HEK293 (cell line): ENCODE measurements around the gene SMURF1.

Source experiments
- CTCF ChIA-PET: fragments of 350-600 bp; formaldehyde crosslinking; extraction: SDS; loops from one replicate; lab custom pipeline; 2021; ENCODE audit warnings: antibody characterized with exemption; lab: Yijun Ruan, JAX
- POLR2A ChIA-PET: fragments of 300-600 bp; formaldehyde crosslinking; extraction: SDS; loops from one replicate; lab custom pipeline; 2020; ENCODE audit warnings: antibody characterized with exemption, inconsistent platforms; lab: Yijun Ruan, JAX
- H3K27ac ChIP-seq: fragments of 200-500 bp; sonication (Bioruptor generic); 2 replicates; pipeline ENCODE4 v1.5.1; 2014; ENCODE audit warnings: low read depth, low read length, control low read depth, inconsistent platforms; ENCODE audit errors: extremely low read depth
- H3K36me3 ChIP-seq, 2 experiments: fragments of 200-500 bp in 1 of 2; sonication (Bioruptor generic) in 1 of 2; 1 replicate in 1 of 2; 2 replicates in 1 of 2; pipeline ENCODE4 v1.5.1; 2014 to 2017; ENCODE audit warnings: inconsistent platforms in 2 of 2, low read length in 2 of 2; ENCODE audit not compliant: control insufficient read depth in 2 of 2, insufficient read depth in 1 of 2
- H3K4me1 ChIP-seq: fragments of 200-500 bp; sonication (Bioruptor generic); 2 replicates; pipeline ENCODE4 v1.5.1; 2014; ENCODE audit warnings: mild to moderate bottlenecking, low read length, inconsistent platforms; ENCODE audit not compliant: control insufficient read depth, insufficient read depth
- H3K4me3 ChIP-seq: 2 replicates; pipeline ENCODE4 v1.5.1; 2011; ENCODE audit warnings: low read depth, mild to moderate bottlenecking, control low read depth, low read length, moderate library complexity
- H3K9me3 ChIP-seq: fragments of 200-500 bp; sonication (Bioruptor generic); 2 replicates; pipeline ENCODE4 v1.5.1; 2014; ENCODE audit warnings: low read depth, low read length, inconsistent platforms; ENCODE audit not compliant: control insufficient read depth, insufficient read depth
- BCL6B ChIP-seq: fragments of 450-650 bp; formaldehyde crosslinking; IDR thresholded peaks from 2 replicates; pipeline ENCODE4 v1.5.1; 2017; ENCODE audit warnings: missing biosample characterization, missing genetic modification characterization
- EGR2 ChIP-seq: fragments of 450-650 bp; formaldehyde crosslinking; IDR thresholded peaks from 2 replicates; pipeline ENCODE4 v1.5.1; 2016; ENCODE audit warnings: low read depth, missing biosample characterization, missing genetic modification characterization
- FEZF1 ChIP-seq: fragments of 450-650 bp; formaldehyde crosslinking; IDR thresholded peaks from 2 replicates; pipeline ENCODE4 v1.5.1; 2016; ENCODE audit warnings: missing biosample characterization, missing genetic modification characterization
- GLIS1 ChIP-seq: fragments of 450-650 bp; formaldehyde crosslinking; IDR thresholded peaks from 2 replicates; pipeline ENCODE4 v1.5.1; 2016; ENCODE audit warnings: missing biosample characterization, missing genetic modification characterization
- GLIS2 ChIP-seq: fragments of 450-650 bp; formaldehyde crosslinking; IDR thresholded peaks from 2 replicates; pipeline ENCODE4 v1.5.1; 2016; ENCODE audit warnings: missing biosample characterization, missing genetic modification characterization
- KLF7 ChIP-seq: fragments of 450-650 bp; formaldehyde crosslinking; IDR thresholded peaks from 2 replicates; pipeline ENCODE4 v1.5.1; 2016; ENCODE audit warnings: missing biosample characterization, missing genetic modification characterization, borderline replicate concordance
- MYNN ChIP-seq: fragments of 450-650 bp; formaldehyde crosslinking; IDR thresholded peaks from 2 replicates; pipeline ENCODE4 v1.5.1; 2016; ENCODE audit warnings: missing biosample characterization, missing genetic modification characterization, borderline replicate concordance
- MZF1 ChIP-seq: fragments of 450-650 bp; formaldehyde crosslinking; IDR thresholded peaks from 2 replicates; pipeline ENCODE4 v1.5.1; 2017; ENCODE audit warnings: missing biosample characterization, missing genetic modification characterization, borderline replicate concordance
- PRDM1 ChIP-seq: fragments of 450-650 bp; formaldehyde crosslinking; IDR thresholded peaks from 2 replicates; pipeline ENCODE4; 2016; ENCODE audit warnings: missing biosample characterization, missing genetic modification characterization
- PRDM6 ChIP-seq: fragments of 450-650 bp; formaldehyde crosslinking; IDR thresholded peaks from 2 replicates; pipeline ENCODE4 v1.5.1; 2017; ENCODE audit warnings: missing biosample characterization, missing genetic modification characterization
- TCF7L2 ChIP-seq: IDR thresholded peaks from 2 replicates; pipeline ENCODE4 v1.6.1; 2011; ENCODE audit warnings: low read depth, mild to moderate bottlenecking, inconsistent platforms, low read length, moderate library complexity, borderline replicate concordance
- ZBTB48 ChIP-seq: fragments of 450-650 bp; formaldehyde crosslinking; IDR thresholded peaks from 2 replicates; pipeline ENCODE4 v1.5.1; 2016; ENCODE audit warnings: missing biosample characterization, missing genetic modification characterization
- ZBTB49 ChIP-seq: fragments of 450-650 bp; formaldehyde crosslinking; IDR thresholded peaks from 2 replicates; pipeline ENCODE4 v1.5.1; 2016; ENCODE audit warnings: missing biosample characterization, missing genetic modification characterization, low read depth
- ZNF174 ChIP-seq: fragments of 450-650 bp; formaldehyde crosslinking; IDR thresholded peaks from 2 replicates; pipeline ENCODE4 v1.5.0; 2017; ENCODE audit warnings: missing biosample characterization, mild to moderate bottlenecking, missing genetic modification characterization
- ZNF513 ChIP-seq: fragments of 450-650 bp; IDR thresholded peaks from 2 replicates; pipeline ENCODE4 v1.5.1; 2018; ENCODE audit warnings: missing biosample characterization, missing genetic modification characterization
- ZNF558 ChIP-seq: fragments of 450-650 bp; formaldehyde crosslinking; IDR thresholded peaks from 2 replicates; pipeline ENCODE4 v1.5.1; 2016; ENCODE audit warnings: missing biosample characterization, missing genetic modification characterization
- ZNF639 ChIP-seq: fragments of 450-650 bp; formaldehyde crosslinking; IDR thresholded peaks from 2 replicates; pipeline ENCODE4 v1.5.1; 2016; ENCODE audit warnings: missing biosample characterization, missing genetic modification characterization
- ZNF792 ChIP-seq: fragments of 450-650 bp; formaldehyde crosslinking; IDR thresholded peaks from 2 replicates; pipeline ENCODE4 v1.5.1; 2016; ENCODE audit warnings: missing biosample characterization, missing genetic modification characterization
- ZSCAN30 ChIP-seq: fragments of 450-650 bp; IDR thresholded peaks from 2 replicates; pipeline ENCODE4 v1.5.1; 2018; ENCODE audit warnings: missing biosample characterization, mild to moderate bottlenecking, missing genetic modification characterization, moderate library complexity

The SMURF1 gene

GRCh38 chr7:99083068-99083651 is 60.7 kb downstream of the SMURF1 start:
- CTCF ChIA-PET = interaction anchor here (0.6 kb wide), 2 partner anchors 43 to 327 kb away, joined by 3 to 6 read pairs; no protein-coding TSS in a partner anchor
- Histone ChIP-seq H3K27ac (no peak overlapping the region), H3K4me1 (peaks cover 7% of the 10 kb centered on the region)

GRCh38 chr7:99080679-99081078 is 63.2 kb downstream of the SMURF1 start:
- H3K36me3 ChIP-seq = no peaks in the 10 kb centered on the region
- peaks cover 7% of the 10 kb centered on the region for H3K4me1 ChIP-seq
- H3K27ac ChIP-seq = no peak overlapping the region
- no peak overlapping the region for H3K4me3 ChIP-seq
- H3K9me3 ChIP-seq = no peaks in the 10 kb centered on the region
- peak; percentile 58; the same call in 1 of the 2 replicates for TF ChIP-seq BCL6B (tag by site-specific recombination)
- TF ChIP-seq EGR2 = no peak
- TF ChIP-seq, all 188 proteins: peak for 1
- ChIA-PET POLR2A (no interaction called here), CTCF (no interaction called here)

More at GRCh38 chr7:99083068-99083651, 60.7 kb downstream of the SMURF1 start:
- POLR2A ChIA-PET = no interaction called here
- Histone ChIP-seq H3K4me3 (no peak overlapping the region), H3K9me3 (no peaks in the 10 kb centered on the region), H3K36me3 (no peaks in the 10 kb centered on the region)
- TF ChIP-seq MYNN (tag by site-specific recombination) (no peak), FEZF1 (tag by site-specific recombination) (peak; percentile 5; the same call in 1 of the 2 replicates), GLIS1 (no peak), ZNF513 (tag by site-specific recombination) (no peak), ZNF174 (tag by site-specific recombination) (no peak), ZNF558 (no peak), PRDM1 (tag by site-specific recombination) (no peak), ZNF639 (tag by site-specific recombination) (no peak), GLIS2 (tag by site-specific recombination) (no peak), ZNF792 (tag by site-specific recombination) (no peak), ZBTB49 (tag by site-specific recombination) (no peak), ZBTB48 (tag by site-specific recombination) (no peak), PRDM6 (tag by site-specific recombination) (peak; percentile 50), KLF7 (tag by site-specific recombination) (no peak), TCF7L2 (no peak), MZF1 (tag by site-specific recombination) (no peak), ZSCAN30 (tag by site-specific recombination) (no peak)
